RWPE2 (cell line): ENCODE measurements around the gene COLEC11.

Experiments
- ATAC-seq: fragments of 200-7000 bp; cut with Tn5 transposase; 3 replicates; pipeline ENCODE4 v1.9.1; 2021; ENCODE audit warnings: low read depth
- DNase-seq: peaks from one replicate; pipeline ENCODE4 v3.0.0-alpha.2; 2020; ENCODE audit warnings: low spot score
- H3K27ac ChIP-seq: fragments of 450-650 bp; 2 replicates; pipeline ENCODE4 v1.5.1; 2017; ENCODE audit warnings: mild to moderate bottlenecking; ENCODE audit not compliant: poor library complexity, severe bottlenecking
- H3K27me3 ChIP-seq: fragments of 250-450 bp; sonication (Bioruptor Pico); 2 replicates; pipeline ENCODE4 v1.5.1; 2021; ENCODE audit warnings: mild to moderate bottlenecking, moderate library complexity; ENCODE audit not compliant: insufficient read depth, poor library complexity, severe bottlenecking
- H3K36me3 ChIP-seq: fragments of 250-450 bp; sonication (Bioruptor Pico); 2 replicates; pipeline ENCODE4 v1.5.1; 2020; ENCODE audit warnings: low read depth, mild to moderate bottlenecking, moderate library complexity
- H3K4me1 ChIP-seq: fragments of 250-450 bp; sonication (Bioruptor Pico); 2 replicates; pipeline ENCODE4 v1.5.1; 2021; ENCODE audit warnings: mild to moderate bottlenecking, moderate library complexity; ENCODE audit not compliant: insufficient read depth, poor library complexity, severe bottlenecking
- H3K4me3 ChIP-seq: fragments of 250-450 bp; sonication (Bioruptor Pico); 2 replicates; pipeline ENCODE4 v1.5.1; 2021; ENCODE audit warnings: mild to moderate bottlenecking, moderate library complexity; ENCODE audit not compliant: severe bottlenecking
- H3K9me3 ChIP-seq: fragments of 250-450 bp; sonication (Bioruptor Pico); 2 replicates; pipeline ENCODE4 v1.5.1; 2021; ENCODE audit warnings: mild to moderate bottlenecking, moderate library complexity; ENCODE audit not compliant: severe bottlenecking
- CTCF ChIP-seq: fragments of 450-650 bp; IDR thresholded peaks from one replicate; pipeline ENCODE4 v1.5.1; 2017; ENCODE audit warnings: mild to moderate bottlenecking, moderate library complexity; ENCODE audit not compliant: poor library complexity, severe bottlenecking

The COLEC11 gene

GRCh38 chr2:3647831-3648651, 53.1 kb downstream of the COLEC11 start:
- no peak for ATAC-seq
- TF ChIP-seq CTCF = no peak
- no peak for DNase-seq
- Histone ChIP-seq H3K27ac (no peak overlapping the region), H3K9me3 (no peaks in the 10 kb centered on the region), H3K4me1 (no peaks in the 10 kb centered on the region), H3K27me3 (peaks cover 6% of the 10 kb centered on the region), H3K36me3 (no peaks in the 10 kb centered on the region), H3K4me3 (no peak overlapping the region)

GRCh38 chr2:3648652-3649177, 53.8 kb downstream of the COLEC11 start:
- H3K36me3 ChIP-seq = no peaks in the 10 kb centered on the region
- ATAC-seq (no peak), DNase-seq (no peak)

GRCh38 chr2:3649581-3649980, 54.7 kb downstream of the COLEC11 start:
- Histone ChIP-seq H3K36me3 (no peaks in the 10 kb centered on the region), H3K4me1 (no peaks in the 10 kb centered on the region), H3K27me3 (peaks cover 6% of the 10 kb centered on the region), H3K27ac (no peak overlapping the region), H3K4me3 (no peak overlapping the region), H3K9me3 (no peaks in the 10 kb centered on the region)
- DNase-seq (no peak), ATAC-seq (no peak)
- no peak for TF ChIP-seq CTCF

More at GRCh38 chr2:3648652-3649177, 53.8 kb downstream of the COLEC11 start:
- no peak for TF ChIP-seq CTCF
- H3K4me1 ChIP-seq = no peaks in the 10 kb centered on the region
- peaks cover 6% of the 10 kb centered on the region for H3K27me3 ChIP-seq
- H3K27ac ChIP-seq = no peak overlapping the region
- H3K4me3 ChIP-seq = no peak overlapping the region
- H3K9me3 ChIP-seq = no peaks in the 10 kb centered on the region

- H3K36me3 ChIP-seq = no peaks in the 10 kb centered on the region
- DNase-seq (no peak), ATAC-seq (no peak)
- TF ChIP-seq CTCF = no peak
- H3K4me1 ChIP-seq = no peaks in the 10 kb centered on the region
- H3K9me3 ChIP-seq = no peaks in the 10 kb centered on the region
- H3K4me3 ChIP-seq = no peak overlapping the region
- no peak overlapping the region for H3K27ac ChIP-seq
- H3K27me3 ChIP-seq = peaks cover 6% of the 10 kb centered on the region
These were observed 55.4 kb downstream of the COLEC11 start for GRCh38 chr2:3650140-3650920.
